Left lobe of liver (tissue), 2 donors: ENCODE data around the gene ZFX. TPM values are rescaled to one million over a fixed set of nuclear protein-coding genes. Genes with fewer than 3 reads are reported as not detected.

Experiments
- ATAC-seq: fragments of 200-7000 bp; cut with Tn5 transposase; one replicate; pipeline ENCODE4 v1.9.1; 2020; ENCODE audit warnings: mild to moderate bottlenecking, moderate library complexity
- DNase-seq: peaks from one replicate; pipeline ENCODE4 v3.0.0-alpha.2; 2020; ENCODE audit warnings: low spot score
- total RNA-seq: library from RNA; stranded (reverse); gene quantifications from one replicate; pipeline ENCODE4 v1.2.1, GENCODE V29; 2021
- donor health status: DM: no; HTN: no; CAD: no; lungs with moderate emphysema.
- donor health status: DM: no; HTN: yes; CAD: no.

Gene ZFX
- total RNA-seq, 1 donor from 2014 or later = 12.5 TPM

DNA sequence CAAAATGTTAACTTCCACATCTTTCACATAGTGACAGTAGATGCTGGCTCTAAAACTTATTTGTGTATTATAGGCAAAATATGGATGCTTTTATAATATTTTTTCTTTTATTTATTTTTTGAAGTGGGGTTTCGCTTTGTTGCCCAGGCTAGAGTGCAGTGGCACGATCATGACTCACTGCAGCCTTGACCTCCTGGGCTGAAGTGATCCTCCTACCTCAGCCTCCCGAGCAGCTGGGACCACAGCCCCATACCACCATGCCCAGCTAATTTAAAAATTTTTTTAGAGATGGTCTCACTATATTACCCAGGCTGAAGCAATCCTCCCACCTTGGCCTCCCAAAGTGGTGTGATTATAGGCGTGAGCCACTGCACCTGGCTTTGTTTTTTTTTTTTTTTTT, 48.6 kb downstream of the ZFX start:
- no peak for ATAC-seq
- no peak for DNase-seq

GRCh38 chrX:24200133-24200532, 50.6 kb downstream of the ZFX start:
- no peak for ATAC-seq
- no peak for DNase-seq

GRCh38 chrX:24201216-24201615, 51.7 kb downstream of the ZFX start:
- DNase-seq = no peak
- no peak for ATAC-seq

DNA sequence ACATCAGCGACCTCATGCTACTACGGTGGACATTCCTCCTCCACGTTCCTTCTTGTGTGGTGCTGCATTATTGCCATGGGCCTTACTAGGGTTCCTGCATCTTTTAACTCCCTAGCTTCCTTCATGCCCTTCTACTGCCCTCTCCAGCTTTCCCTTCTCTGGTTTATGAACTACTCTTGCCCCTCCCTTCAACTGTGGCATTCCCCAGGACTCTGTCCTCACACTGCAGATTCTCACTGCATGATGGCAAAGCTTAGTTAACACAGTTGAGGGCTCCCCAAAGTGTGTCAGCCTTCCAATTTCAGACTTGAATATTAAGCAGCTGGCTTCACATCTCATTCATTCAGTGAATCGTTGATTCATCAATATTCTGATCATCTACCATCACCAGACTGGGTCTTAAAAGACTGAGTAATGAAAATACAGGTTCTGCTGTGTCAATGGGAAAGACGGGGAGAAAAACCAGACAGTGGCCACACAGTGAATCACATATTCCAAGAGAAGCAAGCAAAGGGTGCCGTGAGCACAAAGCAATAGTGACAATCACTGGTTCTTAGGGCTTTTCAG, 53.0 kb downstream of the ZFX start:
- DNase-seq (no peak), ATAC-seq (peak; percentile 35)

- ATAC-seq (peak; percentile 78), DNase-seq (no peak)
Observed at GRCh38 chrX:24203072-24203808, 53.7 kb downstream of the ZFX start.

- DNase-seq (no peak), ATAC-seq (no peak)
Observed at GRCh38 chrX:24204331-24204730, 54.8 kb downstream of the ZFX start.

DNA sequence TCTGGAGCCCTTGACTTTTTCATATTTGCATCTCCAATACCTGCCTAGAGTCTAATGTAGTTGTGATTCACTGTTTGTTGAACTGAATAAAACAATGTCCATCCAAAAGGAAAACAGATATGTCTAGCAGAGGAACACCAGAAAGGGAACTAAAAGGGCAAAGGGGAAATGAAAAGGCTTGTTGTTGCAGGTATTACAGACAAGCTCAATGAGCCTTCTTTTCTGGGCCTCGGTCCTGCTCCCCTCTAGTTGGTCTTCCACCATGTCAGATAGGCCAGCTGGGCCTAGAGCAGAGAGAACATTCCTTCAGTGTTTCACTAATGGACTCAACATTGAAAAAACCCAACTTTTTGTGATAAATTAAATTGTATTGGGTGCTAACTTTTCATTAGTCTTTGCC, 55.4 kb downstream of the ZFX start:
- no peak for ATAC-seq
- DNase-seq = no peak

- DNase-seq (no peak), ATAC-seq (no peak)
Observed at GRCh38 chrX:24207826-24208225, 58.3 kb downstream of the ZFX start.

DNA sequence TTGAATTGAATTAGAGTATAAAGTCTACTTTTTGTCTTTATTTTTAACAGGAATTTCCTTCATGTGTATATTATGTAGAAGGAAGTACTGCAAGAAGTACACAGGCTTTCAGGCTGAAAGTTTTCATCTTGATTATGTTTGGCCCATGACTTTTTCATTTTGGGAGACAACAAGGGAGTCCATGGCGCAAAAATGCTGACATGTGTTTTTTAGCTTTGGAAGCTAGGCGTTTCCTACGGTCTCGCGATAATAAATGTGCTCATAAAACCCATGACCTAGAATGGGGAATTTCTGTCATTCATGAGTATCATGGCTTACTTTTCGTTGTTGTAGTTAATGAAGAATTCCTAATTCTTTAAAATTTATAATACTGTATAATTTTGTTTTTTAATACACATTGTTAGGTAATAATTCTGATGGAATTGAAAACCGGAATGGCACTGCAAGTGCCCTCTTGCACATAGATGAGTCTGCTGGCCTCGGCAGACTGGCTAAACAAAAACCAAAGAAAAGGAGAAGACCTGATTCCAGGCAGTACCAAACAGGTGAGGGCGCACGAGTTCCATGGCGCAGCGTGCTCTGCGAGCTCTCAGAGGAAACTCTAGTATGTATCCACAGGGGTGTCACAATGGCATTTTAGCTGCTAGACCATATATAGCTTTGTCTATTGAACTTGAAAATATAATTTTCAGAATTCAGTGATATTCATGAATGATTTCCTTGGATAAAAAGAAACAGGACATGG, 59.1 kb downstream of the ZFX start:
- DNase-seq = no peak
- ATAC-seq = no peak

DNA sequence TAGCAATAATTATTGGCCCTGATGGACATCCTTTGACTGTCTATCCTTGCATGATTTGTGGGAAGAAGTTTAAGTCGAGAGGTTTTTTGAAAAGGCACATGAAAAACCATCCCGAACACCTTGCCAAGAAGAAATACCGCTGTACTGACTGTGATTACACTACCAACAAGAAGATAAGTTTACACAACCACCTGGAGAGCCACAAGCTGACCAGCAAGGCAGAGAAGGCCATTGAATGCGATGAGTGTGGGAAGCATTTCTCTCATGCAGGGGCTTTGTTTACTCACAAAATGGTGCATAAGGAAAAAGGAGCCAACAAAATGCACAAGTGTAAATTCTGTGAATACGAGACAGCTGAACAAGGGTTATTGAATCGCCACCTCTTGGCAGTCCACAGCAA, 60.7 kb downstream of the ZFX start:
- ATAC-seq (peak; percentile 57), DNase-seq (no peak)

GRCh38 chrX:24214568-24214967, 65.0 kb downstream of the ZFX start:
- no peak for DNase-seq

DNA sequence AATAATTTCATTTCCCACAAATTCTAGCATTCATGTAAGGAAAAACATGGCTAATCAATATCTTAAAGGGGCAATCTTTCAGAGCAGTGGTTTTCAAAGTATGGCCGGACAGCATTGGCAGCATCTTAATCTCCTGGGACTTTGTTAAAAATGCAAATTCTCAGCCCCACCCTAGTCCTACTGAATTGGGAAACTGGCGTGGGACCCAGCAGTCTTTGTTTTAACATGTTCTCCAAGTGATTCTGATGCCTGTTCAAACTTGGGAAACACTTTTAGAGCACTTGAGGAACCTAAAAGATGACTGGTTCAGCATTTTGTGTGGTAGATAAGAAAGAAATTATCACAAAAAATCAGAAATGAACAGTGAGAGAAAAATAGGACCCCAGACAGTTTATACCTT, 65.7 kb downstream of the ZFX start:
- DNase-seq = no peak
- no peak for ATAC-seq

More at GRCh38 chrX:24214568-24214967, 65.0 kb downstream of the ZFX start:
- no peak for ATAC-seq

DNA sequence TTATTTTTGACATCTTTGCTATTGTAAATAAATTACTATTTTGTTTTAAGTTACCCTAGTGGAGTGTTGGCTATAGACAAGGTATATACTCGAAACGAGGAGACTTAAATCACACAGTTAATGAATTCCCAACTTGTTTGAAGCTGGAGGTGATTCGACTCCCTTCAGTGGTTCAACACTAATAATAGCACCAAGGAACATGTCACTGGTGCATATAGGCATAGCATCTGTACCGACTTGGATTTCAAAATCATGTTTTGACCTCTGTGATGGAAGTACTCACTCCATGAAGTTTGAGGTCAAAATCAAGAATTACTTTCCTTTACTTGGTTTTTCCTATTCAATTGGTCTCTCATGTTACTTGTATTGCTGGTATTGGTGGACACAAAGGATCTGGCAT, 66.5 kb downstream of the ZFX start:
- ATAC-seq (no peak), DNase-seq (no peak)

DNA sequence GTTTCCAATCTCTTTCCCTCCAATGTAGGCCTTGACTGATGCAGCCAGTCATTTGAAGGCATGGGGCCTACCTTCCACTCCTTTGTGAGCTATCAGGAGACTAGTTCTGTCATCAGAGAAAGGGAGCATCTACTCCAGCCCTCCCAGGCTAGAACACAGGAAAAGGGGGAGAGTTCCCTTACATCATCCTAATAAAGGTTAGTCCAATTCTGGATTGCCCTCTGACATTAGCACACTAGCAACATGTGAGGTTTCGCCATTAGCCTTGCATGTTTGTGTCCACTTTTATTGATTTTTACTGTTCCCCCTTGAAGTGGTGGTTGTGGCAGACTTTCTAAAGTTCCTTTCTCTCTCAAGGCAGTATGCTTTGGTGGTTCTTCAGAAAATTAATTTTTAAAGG, 67.3 kb downstream of the ZFX start:
- peak; percentile 49 for ATAC-seq
- no peak for DNase-seq

DNA sequence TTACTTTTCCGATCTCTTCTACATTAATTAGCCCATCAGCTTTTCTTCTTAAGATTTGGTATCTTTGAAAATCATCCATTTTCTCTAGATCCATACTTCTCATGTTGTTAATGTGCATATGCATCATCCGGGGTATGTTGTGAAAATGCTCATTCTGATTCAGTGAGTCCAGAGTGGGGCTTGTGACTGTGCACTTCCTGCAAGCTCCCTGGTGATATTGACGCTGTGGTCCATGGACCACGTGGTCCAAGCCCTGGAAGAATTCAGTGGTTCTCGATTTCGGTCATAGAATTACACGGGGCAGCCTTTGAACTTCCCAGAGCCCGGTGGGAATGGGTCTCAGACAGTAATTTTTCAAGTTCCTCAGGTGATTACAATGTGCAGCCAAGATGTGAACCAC, 69.8 kb downstream of the ZFX start:
- DNase-seq (no peak), ATAC-seq (no peak)

GRCh38 chrX:24221872-24222271, 72.3 kb downstream of the ZFX start:
- no peak for DNase-seq
- no peak for ATAC-seq

DNA sequence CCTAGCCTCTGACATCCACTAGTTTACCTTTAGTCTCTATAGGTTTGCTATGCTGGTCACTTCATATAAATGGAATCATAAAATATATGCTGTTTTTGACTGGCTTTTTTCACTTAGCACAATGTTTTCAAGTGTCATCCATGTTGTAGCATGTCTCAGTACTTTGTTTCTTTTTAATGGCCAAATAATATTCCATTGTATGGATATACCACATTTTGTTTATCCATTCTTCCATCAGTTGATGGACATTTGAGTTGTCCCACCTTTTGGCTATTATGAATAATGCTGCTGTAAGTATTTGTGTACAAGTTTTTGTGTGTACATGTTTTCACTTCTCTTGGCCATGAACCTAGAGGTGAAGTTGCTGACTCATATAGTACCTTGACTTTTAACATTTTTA, 75.7 kb downstream of the ZFX start:
- ATAC-seq (no peak), DNase-seq (no peak)

- DNase-seq = no peak
- no peak for ATAC-seq
Observed at GRCh38 chrX:24226176-24226575, 76.6 kb downstream of the ZFX start.

GRCh38 chrX:24228596-24228995, 79.1 kb downstream of the ZFX start:
- ATAC-seq = no peak
- no peak for DNase-seq

GRCh38 chrX:24229400-24229879, 79.9 kb downstream of the ZFX start:
- DNase-seq = no peak
- ATAC-seq = no peak

DNA sequence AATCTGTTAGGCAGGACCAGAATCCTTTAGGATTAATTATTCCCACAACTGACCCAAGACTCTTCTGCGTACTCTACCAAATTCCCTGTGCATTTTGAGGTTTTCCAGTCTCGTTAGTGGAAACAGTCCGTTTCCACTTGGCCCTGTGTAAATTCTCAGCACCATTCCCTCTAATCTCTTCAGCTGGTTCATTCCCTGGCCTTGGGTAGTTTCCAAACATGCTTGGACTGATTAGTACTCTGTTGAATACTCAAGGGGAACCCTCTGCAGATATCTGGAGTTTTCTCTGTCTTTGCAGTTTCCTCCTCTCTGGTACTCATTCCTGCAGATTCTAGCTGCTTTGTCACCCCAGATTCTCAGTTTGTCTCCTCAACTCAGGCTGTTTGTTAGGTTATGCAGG, 80.4 kb downstream of the ZFX start:
- DNase-seq (no peak), ATAC-seq (no peak)

GRCh38 chrX:24231131-24231540, 81.6 kb downstream of the ZFX start:
- ATAC-seq (no peak), DNase-seq (no peak)
